Esophagus squamous epithelium (tissue), 4 donors: ENCODE measurements around the gene HNRNPH2.

ENCODE experiments used
- CTCF ChIP-seq, 6 experiments: fragments of 450-650 bp in 4 of 6; fragments of 200-600 bp in 2 of 6; sonication (generic) in 2 of 6; IDR thresholded peaks; one replicate each; pipeline ENCODE4 v1.5.1; 2016 to 2019; ENCODE audit warnings: antibody characterized with exemption in 6 of 6, mild to moderate bottlenecking in 4 of 6, moderate library complexity in 4 of 6
- POLR2A ChIP-seq, 4 donors: fragments of 450-650 bp; IDR thresholded peaks; one replicate each; pipeline ENCODE4 v1.6.1; 2017; ENCODE audit warnings: antibody characterized with exemption in 4 of 4, mild to moderate bottlenecking in 4 of 4, moderate library complexity in 3 of 4

DNA sequence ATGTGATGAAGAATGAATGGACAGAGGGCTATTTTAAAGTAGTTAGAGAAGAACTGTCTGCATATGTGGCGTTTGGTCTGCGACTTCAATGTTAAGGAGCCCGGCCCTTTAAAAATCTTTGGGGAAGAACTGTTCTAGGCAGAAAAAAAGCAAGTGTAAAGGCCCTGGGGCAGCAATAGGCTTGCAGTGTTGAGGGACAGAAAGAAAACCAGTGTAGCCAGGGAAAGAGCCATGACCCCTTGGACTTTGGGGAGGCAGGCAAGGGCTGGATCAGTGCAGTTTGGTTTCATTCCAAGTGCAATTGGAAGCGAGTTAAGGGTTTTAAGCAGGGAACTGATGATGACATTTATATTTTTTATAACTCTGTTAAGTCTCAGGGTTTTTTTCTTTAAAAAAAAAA lies 8.2 kb upstream of the HNRNPH2 start:
- no peak for TF ChIP-seq CTCF (IDR thresholded peaks at IDR 0.05)
- no peak for TF ChIP-seq POLR2A (IDR thresholded peaks at IDR 0.05)
